ENCODE measurements around the gene ELP5. TPM values are rescaled to one million over a fixed set of nuclear protein-coding genes. Genes with fewer than 3 reads are reported as not detected.

ELP5 gene
- 121 to 141 TPM (median 127 TPM) in 5 replicates for total RNA-seq (2022; extraction: Qiagen RNA extraction)

GRCh38 chr17:7252176-7253043, at the start of gene ELP5:
Gene ELP5 (plus strand): TSS chr17:7252215. CDS start chr17:7252551, 336 bp downstream.

GRCh38 chr17:7219812-7220592, 32.0 kb upstream of the ELP5 start, which contains the start of the genes ACADVL and DLG4:
Gene ACADVL (plus strand): TSS chr17:7219938. CDS start chr17:7219985, 47 bp downstream.
Gene DLG4 (minus strand): TSS chr17:7219836.

GRCh38 chr17:7234083-7234951, 17.7 kb upstream of the ELP5 start, which contains the start of gene DVL2:
Gene DVL2 (minus strand): TSS chr17:7234517. CDS start chr17:7234262, 255 bp downstream.

DNA sequence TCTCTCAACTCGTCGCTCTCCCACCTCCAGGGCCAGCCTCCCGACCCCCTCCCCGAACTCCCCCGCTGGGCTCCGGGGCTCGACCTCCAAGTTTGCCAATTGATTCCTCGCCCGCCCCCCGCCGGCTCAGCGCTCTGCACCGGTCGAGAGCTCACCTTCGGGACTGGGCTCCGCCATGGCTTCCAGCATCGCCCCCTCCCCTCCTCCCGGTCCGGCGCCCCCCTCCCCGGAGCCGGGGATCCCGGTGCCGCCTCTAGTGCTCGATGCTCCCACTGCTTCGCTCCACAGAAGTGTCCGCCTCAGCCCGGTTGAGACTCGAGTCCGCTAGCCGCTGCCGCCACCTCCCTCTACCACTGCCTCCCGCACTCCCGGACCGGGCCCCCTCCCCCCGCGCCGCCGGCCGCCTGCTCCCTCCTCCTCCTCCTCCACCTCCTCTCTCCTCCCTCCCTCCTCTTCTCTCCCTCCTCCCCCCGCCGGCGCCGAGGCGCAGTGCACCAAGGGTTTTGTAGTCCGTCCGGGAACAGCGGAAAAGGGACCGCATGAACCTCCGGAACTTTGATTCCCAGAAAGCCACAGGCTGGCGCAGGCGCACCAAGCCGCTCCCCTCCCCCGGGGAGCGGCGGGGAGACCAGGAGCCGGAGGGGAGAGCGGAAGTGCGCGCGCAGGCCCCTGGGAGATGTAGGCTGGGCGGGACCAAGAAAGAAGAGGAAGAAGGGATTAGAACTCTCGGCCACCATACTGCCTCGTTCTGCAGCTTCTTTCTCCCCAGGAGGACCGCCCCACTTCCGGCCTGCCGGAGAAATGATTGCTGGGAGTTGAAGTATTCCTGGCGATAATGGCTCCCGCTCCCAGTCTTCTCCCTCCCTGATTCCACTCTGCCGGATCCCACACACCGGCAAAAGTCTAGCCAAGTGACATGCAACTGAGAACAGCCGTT, 12.7 kb upstream of the ELP5 start, which contains the start of gene PHF23:
Gene PHF23 (minus strand): TSS at position 367 of the 937 bp plus-strand sequence. CDS start 178 bp downstream, at position 189.

GRCh38 chr17:7241783-7242716, 10.0 kb upstream of the ELP5 start, which contains the start of gene GABARAP:
Gene GABARAP (minus strand): TSS chr17:7242449. CDS start chr17:7242330, 119 bp downstream.

DNA sequence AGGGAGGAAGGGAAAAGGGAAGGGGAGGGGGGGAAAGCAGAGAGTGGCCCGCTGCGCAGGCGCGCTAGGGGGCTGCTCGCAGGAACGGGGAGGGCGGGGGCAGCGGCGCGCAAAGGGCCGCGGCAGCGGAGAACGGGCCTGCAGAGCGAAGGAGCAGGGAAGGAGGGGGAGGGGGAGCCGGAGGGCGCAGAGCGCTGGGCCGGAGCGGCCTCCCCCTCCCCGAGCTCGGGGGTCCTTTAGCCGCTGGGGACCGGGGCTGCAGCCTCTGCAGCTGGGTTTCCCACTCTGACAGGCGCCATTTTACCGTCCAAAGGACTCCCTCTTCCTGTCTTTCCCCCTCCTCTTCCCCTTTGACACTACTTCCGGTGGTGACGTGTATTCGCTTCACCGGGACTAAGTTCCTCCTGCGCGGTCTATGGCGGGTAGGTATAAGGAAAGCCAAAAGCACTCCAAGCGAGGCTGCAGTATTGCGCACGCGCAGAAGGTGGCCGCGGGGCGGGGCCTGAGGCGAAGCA, 297 bp upstream of the ELP5 start, which contains the start of gene CTDNEP1:
Gene CTDNEP1 (minus strand): TSS at position 74 of the 515 bp plus-strand sequence. CDS start 438 bp downstream, outside the sequence.

GRCh38 chr17:7262192-7262934, 10.3 kb downstream of the ELP5 start, which contains the start of gene CLDN7:
Gene CLDN7 (minus strand): TSS chr17:7262478. CDS start chr17:7262043, 435 bp downstream.

DNA sequence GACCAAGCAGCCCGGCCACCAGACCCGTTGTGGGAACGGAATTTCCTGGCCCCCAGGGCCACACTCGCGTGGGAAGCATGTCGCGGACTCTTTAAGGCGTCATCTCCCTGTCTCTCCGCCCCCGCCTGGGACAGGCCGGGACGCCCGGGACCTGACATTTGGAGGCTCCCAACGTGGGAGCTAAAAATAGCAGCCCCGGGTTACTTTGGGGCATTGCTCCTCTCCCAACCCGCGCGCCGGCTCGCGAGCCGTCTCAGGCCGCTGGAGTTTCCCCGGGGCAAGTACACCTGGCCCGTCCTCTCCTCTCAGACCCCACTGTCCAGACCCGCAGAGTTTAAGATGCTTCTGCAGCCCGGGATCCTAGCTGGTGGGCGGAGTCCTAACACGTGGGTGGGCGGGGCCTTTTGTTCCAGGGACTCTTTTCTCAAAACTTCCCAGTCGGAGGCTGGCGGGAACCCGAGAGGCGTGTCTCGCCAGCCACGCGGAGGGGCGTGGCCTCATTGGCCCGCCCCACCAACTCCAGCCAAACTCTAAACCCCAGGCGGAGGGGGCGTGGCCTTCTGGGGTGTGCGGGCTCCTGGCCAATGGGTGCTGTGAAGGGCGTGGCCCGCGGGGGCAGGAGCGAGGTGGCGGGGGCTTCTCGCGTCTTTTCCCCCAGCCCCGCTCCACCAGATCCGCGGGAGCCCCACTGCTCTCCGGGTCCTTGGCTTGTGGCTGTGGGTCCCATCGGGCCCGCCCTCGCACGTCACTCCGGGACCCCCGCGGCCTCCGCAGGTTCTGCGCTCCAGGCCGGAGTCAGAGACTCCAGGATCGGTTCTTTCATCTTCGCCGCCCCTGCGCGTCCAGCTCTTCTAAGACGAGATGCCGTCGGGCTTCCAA, 29.3 kb downstream of the ELP5 start, which contains the start of gene SLC2A4:
Gene SLC2A4 (plus strand): TSS at position 645 of the 879 bp plus-strand sequence. CDS start 217 bp downstream, at position 862.

GRCh38 chr17:7294614-7295153, 42.7 kb downstream of the ELP5 start, which contains the start of gene YBX2:
Gene YBX2 (minus strand): TSS chr17:7294639. CDS start chr17:7294500, 139 bp downstream.

GRCh38 chr17:7306911-7307685, 55.1 kb downstream of the ELP5 start, which contains the start of gene EIF5A:
Gene EIF5A (plus strand): TSS chr17:7307628. CDS start chr17:7309636, 2,008 bp downstream.

Other genes starting within 250 kb of the ELP5 start
- gene RNASEK, start 239.6 kb upstream of the ELP5 start, total RNA-seq (2022; extraction: Qiagen RNA extraction) = 448 to 548 TPM (median 468 TPM) in 5 replicates
- gene BCL6B, start 229.2 kb upstream of the ELP5 start, total RNA-seq (2022; extraction: Qiagen RNA extraction) = not detected in 5 replicates
- 9.2 to 12.9 TPM (median 11.3 TPM) in 5 replicates for gene SLC16A13, start 216.2 kb upstream of the ELP5 start, total RNA-seq (2022; extraction: Qiagen RNA extraction)
- not detected in 5 replicates for gene SLC16A11, start 208.1 kb upstream of the ELP5 start, total RNA-seq (2022; extraction: Qiagen RNA extraction)
- gene CLEC10A, start 172.0 kb upstream of the ELP5 start, total RNA-seq (2022; extraction: Qiagen RNA extraction) = not detected in 5 replicates
- gene ASGR2, start 137.4 kb upstream of the ELP5 start, total RNA-seq (2022; extraction: Qiagen RNA extraction) = 0.14 TPM in 1 of 5 replicates, not detected in the others
- 0.59 to 1.4 TPM (median 1.2 TPM) in 5 replicates for gene ASGR1, start 72.8 kb upstream of the ELP5 start, total RNA-seq (2022; extraction: Qiagen RNA extraction)
- 6.8 to 9.8 TPM (median 8.2 TPM) in 5 replicates for gene DLG4, start 32.4 kb upstream of the ELP5 start, total RNA-seq (2022; extraction: Qiagen RNA extraction)
- gene ACADVL, start 32.3 kb upstream of the ELP5 start, total RNA-seq (2022; extraction: Qiagen RNA extraction) = 308 to 483 TPM (median 455 TPM) in 5 replicates
- gene DVL2, start 17.7 kb upstream of the ELP5 start, total RNA-seq (2022; extraction: Qiagen RNA extraction) = 30.7 to 43.1 TPM (median 40.7 TPM) in 5 replicates
- 82.4 to 100 TPM (median 91.5 TPM) in 5 replicates for gene PHF23, start 12.8 kb upstream of the ELP5 start, total RNA-seq (2022; extraction: Qiagen RNA extraction)
- gene GABARAP, start 9.8 kb upstream of the ELP5 start, total RNA-seq (2022; extraction: Qiagen RNA extraction) = 645 to 806 TPM (median 682 TPM) in 5 replicates
- 221 to 239 TPM (median 226 TPM) in 5 replicates for gene CTDNEP1, start 481 bp upstream of the ELP5 start, total RNA-seq (2022; extraction: Qiagen RNA extraction)
- gene CLDN7, start 10.3 kb downstream of the ELP5 start, total RNA-seq (2022; extraction: Qiagen RNA extraction) = 0.84 to 1.2 TPM (median 0.97 TPM) in 5 replicates
- gene SLC2A4, start 29.5 kb downstream of the ELP5 start, total RNA-seq (2022; extraction: Qiagen RNA extraction) = 0.15 to 0.27 TPM (median 0.26 TPM) in 5 replicates
- 0.53 to 0.69 TPM (median 0.59 TPM) in 5 replicates for gene YBX2, start 42.4 kb downstream of the ELP5 start, total RNA-seq (2022; extraction: Qiagen RNA extraction)
- 1,648 to 1,788 TPM (median 1,697 TPM) in 5 replicates for gene EIF5A, start 55.4 kb downstream of the ELP5 start, total RNA-seq (2022; extraction: Qiagen RNA extraction)
- gene GPS2, start 63.1 kb downstream of the ELP5 start, total RNA-seq (2022; extraction: Qiagen RNA extraction) = 88.2 to 105 TPM (median 103 TPM) in 5 replicates
- 22.9 to 38.3 TPM (median 34.9 TPM) in 5 replicates for gene NEURL4, start 77.1 kb downstream of the ELP5 start, total RNA-seq (2022; extraction: Qiagen RNA extraction)
- 0.48 to 5.1 TPM (median 4.2 TPM) in 5 replicates for gene ACAP1, start 84.3 kb downstream of the ELP5 start, total RNA-seq (2022; extraction: Qiagen RNA extraction)
- gene KCTD11, start 99.9 kb downstream of the ELP5 start, total RNA-seq (2022; extraction: Qiagen RNA extraction) = 11.8 to 15.9 TPM (median 13.7 TPM) in 5 replicates
- gene TMEM95, start 102.9 kb downstream of the ELP5 start, total RNA-seq (2022; extraction: Qiagen RNA extraction) = not detected in 5 replicates
- 1.3 to 2.0 TPM (median 1.7 TPM) in 5 replicates for gene TNK1, start 128.9 kb downstream of the ELP5 start, total RNA-seq (2022; extraction: Qiagen RNA extraction)
- gene PLSCR3, start 142.3 kb downstream of the ELP5 start, total RNA-seq (2022; extraction: Qiagen RNA extraction) = 37.4 to 45.9 TPM (median 43.5 TPM) in 5 replicates
- 177 to 231 TPM (median 209 TPM) in 5 replicates for gene TMEM256, start 151.9 kb downstream of the ELP5 start, total RNA-seq (2022; extraction: Qiagen RNA extraction)
- 12.1 to 21.2 TPM (median 19.3 TPM) in 5 replicates for gene NLGN2, start 155.6 kb downstream of the ELP5 start, total RNA-seq (2022; extraction: Qiagen RNA extraction)
- 0.13 TPM in 1 of 5 replicates, not detected in the others for gene SPEM1, start 168.1 kb downstream of the ELP5 start, total RNA-seq (2022; extraction: Qiagen RNA extraction)
- 0.05 to 0.10 TPM (median 0.08 TPM) in 4 of 5 replicates, not detected in the other for gene SPEM2, start 173.4 kb downstream of the ELP5 start, total RNA-seq (2022; extraction: Qiagen RNA extraction)
- gene SPEM3, start 176.6 kb downstream of the ELP5 start, total RNA-seq (2022; extraction: Qiagen RNA extraction) = 0.04 to 0.06 TPM in 2 of 5 replicates, not detected in the others
- gene TMEM102, start 183.2 kb downstream of the ELP5 start, total RNA-seq (2022; extraction: Qiagen RNA extraction) = 11.2 to 15.4 TPM (median 13.9 TPM) in 5 replicates
- gene FGF11, start 187.3 kb downstream of the ELP5 start, total RNA-seq (2022; extraction: Qiagen RNA extraction) = 0.92 to 1.6 TPM (median 1.4 TPM) in 5 replicates
- 5.2 to 9.8 TPM (median 8.8 TPM) in 5 replicates for gene CHRNB1, start 192.8 kb downstream of the ELP5 start, total RNA-seq (2022; extraction: Qiagen RNA extraction)
- gene ZBTB4, start 227.4 kb downstream of the ELP5 start, total RNA-seq (2022; extraction: Qiagen RNA extraction) = 19.8 to 26.8 TPM (median 24.2 TPM) in 5 replicates
- not detected in 5 replicates for gene SLC35G6, start 229.2 kb downstream of the ELP5 start, total RNA-seq (2022; extraction: Qiagen RNA extraction)
- 65.7 to 84.9 TPM (median 82.6 TPM) in 5 replicates for gene POLR2A, start 232.2 kb downstream of the ELP5 start, total RNA-seq (2022; extraction: Qiagen RNA extraction)